ENCODE measurements around the gene XIRP1.
A peak's percentile ranks its signal among the peaks of the same experiment; 100 is the strongest.
"Not testable (repeated sequence)": the region's sequence is repeated elsewhere in the genome, so short reads cannot be mapped to it uniquely, and the experiment has no call there.

Gene XIRP1

DNA sequence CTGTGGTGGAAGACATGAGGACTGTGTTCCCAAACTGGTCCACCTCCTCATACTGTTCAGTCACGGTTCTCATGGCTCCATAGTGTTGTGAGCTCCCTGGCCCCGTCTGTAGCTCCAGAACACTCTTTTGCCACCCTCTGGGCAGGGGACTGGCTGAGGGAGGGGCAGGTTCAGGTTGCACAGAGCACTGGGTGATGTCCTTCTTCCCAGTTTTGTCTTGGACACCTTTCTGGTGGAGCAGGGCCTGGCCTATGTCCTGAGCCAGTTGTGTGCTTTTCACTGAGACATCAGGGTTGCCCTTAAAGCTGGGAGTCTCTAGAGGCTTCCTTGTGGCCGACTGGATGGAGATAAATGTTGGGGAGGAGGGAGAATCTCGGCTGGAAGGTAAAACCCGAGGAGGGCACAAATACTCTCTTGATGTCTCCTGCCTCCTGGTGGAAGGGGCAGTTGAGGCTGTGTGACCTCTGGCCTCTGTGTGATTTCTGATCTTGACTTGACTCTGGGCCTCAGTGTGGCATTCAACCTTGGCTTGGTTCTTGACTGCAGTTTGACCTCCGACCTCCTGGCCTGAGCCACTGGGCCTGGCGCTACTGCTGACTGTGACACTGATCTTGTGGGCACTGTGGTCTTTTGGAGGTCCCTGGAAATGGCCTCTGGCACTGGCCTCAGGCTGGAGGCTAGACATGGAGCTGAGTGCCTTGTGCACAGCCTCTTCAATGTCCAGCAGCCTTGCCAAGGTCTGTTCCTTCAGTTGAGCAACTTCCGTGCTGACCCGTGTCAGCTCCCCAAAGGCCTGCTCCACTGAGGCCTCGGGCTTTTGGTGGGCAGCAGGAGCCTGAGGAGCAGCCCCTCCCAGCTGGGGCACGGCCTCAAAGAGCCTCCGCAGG, 8.1 kb downstream of the XIRP1 start:
- DNase-seq = no peak

DNA sequence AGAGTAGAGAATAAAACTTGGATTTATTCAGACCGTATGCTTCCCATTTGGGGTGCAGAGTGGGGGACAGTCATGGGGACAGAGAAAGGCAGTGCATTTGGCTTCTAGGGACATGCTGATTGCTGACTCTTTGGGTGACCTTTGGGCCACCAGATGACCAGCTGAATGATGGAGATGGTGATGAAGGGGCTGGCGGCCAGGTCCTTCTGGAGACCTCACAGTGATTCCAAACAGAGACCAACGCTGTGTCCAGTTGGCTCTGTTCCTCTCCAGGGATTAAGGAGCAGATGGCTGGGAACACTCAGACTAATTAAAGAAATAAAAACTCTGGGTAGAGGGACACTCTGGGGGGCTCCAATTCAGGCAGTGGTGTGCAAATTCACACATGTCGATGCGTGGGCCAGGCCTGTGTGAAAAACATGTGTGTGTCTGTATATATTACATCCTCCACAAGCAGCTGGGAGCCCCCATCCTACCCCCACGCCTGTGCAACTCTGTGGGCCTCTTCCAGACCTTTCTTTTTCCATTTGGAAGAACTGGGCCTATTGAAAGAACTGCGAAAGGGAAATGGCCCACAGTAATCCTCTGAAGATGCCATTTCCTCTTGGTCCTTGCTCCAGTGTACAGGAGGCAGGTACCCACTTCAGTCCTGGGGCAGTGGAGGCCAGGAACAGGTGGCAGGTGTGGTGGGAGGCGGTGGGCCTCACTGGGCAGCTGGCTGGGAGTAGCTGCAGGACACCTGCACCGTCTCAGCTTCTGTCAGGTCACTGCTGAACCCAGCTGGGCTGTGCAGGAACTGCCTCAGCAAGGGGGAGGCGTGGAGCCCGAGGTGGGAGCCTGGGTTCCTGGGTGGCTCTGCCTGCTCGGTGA, 8.9 kb downstream of the XIRP1 start:
- DNase-seq = peak; percentile 76

DNA sequence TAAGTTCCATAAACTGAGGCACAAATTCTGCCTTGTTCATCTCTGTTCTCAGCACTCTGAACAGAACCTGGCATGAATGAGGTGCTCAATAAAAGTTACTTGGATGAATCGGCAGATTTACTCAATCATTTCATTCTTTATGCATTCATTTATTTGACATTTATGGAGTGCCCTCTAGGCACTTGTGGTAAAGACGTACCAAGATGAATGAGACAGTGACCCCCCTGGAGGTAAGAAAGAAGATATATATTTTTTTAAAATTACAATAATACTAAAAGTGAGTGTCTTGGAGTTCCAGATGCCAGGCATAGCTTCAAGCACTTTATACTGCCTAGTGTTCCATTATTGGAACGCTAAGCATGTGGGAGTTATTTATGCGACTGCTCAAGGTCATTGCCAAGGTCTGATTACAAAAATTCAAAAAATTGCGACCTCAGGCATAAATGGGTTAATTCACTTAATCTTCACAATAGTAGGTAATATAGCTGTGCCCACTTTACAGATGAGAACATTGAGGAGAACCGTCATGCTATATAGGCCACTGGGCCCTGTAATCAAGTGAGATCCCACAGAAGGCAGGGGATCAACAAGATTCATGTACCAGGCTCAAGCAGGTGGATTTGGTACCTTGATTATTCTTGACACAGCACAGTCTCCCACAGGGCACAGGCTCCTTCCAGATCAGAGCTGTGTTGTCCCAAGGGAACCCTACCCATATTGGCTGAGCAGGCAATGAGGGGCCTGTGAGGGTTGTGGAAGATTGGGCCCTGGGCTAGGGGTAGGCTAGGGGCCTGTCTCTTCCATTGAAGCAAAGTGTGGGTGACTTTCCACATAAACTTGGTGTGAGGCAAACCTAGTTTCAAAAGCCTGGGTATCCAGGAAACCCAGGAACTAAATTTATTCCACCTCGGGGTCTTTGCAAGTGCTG, 10.7 kb downstream of the XIRP1 start:
- DNase-seq = peak; percentile 4

GRCh38 chr3:39180546-39181346, 11.6 kb downstream of the XIRP1 start:
- peak; percentile 94 for DNase-seq

DNA sequence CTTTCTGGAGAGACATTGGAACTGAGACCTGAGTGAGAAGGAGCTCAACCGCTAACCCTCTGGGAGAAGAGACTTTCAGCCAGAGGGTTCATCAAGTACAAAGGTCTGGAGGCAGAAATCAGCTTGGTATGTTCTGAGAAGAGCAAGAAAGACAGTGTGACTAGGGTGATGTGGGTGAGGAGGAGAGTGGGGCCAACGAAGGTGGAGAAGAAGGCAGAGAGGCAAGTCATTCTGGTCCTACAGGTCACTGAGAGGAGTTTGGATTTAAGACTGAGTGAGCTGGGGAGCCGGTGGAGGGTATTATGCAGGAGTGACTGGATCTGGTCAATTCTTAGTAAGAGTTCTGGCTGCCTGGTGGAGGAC, 12.2 kb downstream of the XIRP1 start:
- DNase-seq = no peak

DNA sequence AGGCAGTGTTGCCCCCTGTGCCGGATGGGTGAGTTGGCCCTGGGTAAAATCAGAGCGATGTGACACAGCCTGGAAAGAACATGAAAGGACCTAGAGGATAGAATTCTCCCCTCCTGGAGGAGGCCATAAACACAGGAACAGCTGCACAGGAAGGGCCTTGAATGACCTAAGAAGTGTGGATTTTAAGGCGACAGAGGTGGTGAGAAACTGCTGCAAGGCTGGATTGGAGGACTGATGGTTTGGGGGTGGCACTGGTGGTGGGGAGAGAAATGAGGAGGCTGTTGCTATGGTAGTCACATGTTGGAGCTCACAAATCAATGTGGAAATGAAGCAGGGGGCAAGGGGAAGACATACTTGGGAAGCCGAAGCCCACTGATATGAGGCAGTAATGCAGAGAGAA, 13.8 kb downstream of the XIRP1 start:
- DNase-seq = peak; percentile 43

DNA sequence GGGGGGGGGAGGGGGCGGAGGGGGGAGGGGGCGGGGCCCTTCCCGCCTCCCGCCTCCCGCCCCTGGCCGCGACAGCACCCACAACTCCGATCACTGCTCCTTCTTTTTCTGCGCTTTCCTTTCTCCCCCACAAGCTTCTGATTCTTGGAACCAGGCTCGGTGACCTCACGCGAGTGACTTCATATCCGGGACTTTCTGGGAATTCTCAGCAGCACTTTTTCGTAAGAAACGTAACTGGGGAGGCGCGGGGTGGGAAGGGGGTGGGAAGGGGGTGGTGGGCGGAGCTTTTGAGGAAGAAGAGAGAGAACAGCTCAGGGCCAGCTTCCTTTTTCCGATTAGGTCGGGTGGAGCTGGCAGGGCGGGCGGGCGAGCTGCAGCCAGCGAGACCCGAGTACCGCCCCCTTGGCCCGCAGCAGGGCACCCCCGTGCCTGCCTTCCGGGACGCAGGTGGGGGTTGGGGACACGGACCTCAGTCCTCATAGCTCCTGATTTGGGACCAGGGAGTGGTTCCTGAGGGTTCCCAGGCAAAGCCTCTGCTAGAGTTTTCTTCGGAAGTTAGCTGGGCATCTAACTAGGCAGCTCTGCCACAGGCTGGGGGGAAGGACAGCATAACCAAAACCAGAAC, 14.6 kb downstream of the XIRP1 start:
- peak; percentile 67 for DNase-seq

DNA sequence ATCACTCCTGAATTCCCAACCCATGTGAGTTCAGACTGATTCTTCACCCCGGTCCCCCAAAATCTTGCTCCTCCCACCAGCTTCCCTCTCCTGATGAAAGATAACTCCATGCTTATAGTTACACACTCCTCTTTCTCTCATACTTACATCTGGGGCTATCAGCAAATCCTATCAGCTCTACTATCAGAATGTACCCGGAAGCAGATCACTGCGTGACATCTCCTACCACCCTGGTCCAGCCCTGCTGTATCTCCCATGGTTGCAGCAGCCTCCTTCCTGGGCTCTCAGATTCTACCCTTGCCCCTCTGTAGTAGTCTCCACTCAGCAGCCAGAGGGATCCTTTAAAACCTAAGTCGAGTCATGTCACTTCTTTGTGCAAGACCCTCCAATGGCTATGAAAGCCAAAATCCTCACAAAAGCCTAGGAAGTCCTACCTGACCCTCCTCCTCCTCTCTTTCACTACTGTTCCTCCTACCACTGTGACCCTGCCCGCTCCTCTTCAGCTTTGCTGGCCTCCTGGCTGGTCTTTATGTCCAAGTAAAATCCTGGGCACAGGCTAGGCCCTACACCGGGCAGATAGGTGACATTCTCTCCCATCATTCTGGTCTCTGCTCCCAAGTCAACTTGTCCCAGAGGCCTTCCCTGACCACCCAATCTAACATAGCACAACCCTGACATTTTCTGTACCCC, 16.2 kb downstream of the XIRP1 start:
- DNase-seq = no peak

DNA sequence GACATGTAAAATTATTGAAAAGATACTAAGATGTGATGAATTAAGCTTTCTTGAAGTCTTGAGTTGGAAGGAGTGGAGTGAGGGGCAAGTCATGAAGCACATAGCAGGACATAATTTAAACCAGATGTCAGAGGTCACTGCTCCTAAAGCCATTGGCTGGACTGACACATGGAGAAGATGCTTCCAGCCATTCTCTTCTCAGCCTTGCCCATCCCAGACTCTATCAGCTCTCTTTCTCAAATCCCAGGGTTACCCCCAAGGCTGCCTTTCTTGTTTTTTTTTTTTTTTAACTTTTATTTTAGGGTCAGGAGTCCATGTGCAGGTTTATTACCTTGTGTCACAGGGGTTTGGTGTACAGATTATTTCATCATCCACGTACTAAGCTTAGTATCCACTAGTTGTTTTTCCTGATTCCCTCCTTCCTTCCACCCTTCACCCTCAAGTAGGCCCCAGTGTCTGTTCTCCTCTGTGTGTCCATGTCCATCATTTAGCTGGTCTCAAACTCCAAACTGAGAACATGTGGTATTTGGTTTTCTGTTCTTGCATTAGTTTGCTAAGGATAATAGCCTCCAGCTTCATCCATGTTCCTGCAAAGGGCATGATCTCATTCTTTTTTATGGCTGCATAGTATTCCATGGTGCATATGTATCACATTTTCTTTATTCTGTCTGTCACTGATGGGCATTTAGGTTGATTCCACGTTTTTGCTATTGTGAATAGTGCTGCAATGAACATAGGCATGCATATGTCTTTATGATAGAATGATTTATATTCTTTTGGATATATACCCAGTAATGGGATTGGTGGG, 18.9 kb downstream of the XIRP1 start:
- no peak for DNase-seq

- peak; percentile 69 for DNase-seq
Measured at GRCh38 chr3:39171860-39172259, 20.5 kb downstream of the XIRP1 start.

DNA sequence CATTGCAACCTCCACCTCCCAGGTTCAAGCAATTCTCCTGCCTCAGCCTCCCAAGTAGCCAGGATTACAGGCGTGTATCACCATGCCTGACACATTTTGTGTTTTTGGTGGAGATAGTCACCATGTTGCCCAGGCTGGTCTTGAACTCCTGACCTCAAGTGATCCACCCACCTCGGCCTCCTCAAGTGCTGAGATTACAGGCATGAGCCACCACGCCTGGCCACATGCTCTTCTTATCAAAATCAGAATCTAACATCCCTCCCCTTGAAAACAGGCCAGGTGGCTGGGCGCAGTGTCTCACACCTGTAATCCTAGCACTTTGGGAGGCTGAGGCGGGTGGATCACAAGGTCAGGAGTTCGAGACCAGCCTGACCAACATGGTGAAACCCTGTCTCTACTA, 21.5 kb downstream of the XIRP1 start:
- DNase-seq = not testable (repeated sequence)

GRCh38 chr3:39170461-39170860, 21.9 kb downstream of the XIRP1 start:
- DNase-seq = no peak

- no peak for DNase-seq
Measured at GRCh38 chr3:39169712-39170111, 22.7 kb downstream of the XIRP1 start.

- DNase-seq = no peak
Measured at GRCh38 chr3:39168156-39168780, 24.1 kb downstream of the XIRP1 start.

- no peak for DNase-seq
Measured at GRCh38 chr3:39166932-39167532, 25.4 kb downstream of the XIRP1 start.

GRCh38 chr3:39166134-39166710, 26.2 kb downstream of the XIRP1 start:
- DNase-seq = peak; percentile 31

- DNase-seq = no peak
Measured at GRCh38 chr3:39165518-39165917, 26.9 kb downstream of the XIRP1 start.

DNA sequence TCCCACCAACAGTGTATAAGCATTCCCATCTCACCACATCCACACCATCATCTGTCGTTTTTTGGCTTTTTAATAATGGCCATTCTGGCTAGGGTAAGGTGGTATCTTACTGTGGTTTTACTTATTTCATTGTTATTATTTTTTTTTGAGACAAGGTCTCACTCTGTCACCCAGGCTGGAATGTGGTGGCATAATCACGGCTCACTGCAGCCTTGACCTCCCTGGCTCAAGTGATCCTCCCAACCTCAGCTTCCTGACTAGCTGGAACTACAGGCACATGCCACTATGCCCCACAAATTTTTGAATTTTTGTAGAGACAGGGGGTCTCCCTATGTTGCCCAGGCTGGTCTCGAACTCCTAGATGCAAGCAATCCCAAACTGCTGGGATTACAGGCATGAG, 28.0 kb downstream of the XIRP1 start:
- DNase-seq = no peak
